Peyer's patch (tissue), 4 donors: ENCODE measurements around the gene SULT1C3. TPM values are rescaled to one million over a fixed set of nuclear protein-coding genes. Genes with fewer than 3 reads are reported as not detected.
A peak's percentile ranks its signal among the peaks of the same experiment; 100 is the strongest.

Experiments
- DNase-seq, 3 donors: peaks; one replicate each; pipeline ENCODE4 v3.0.0-alpha.2; 2017 to 2019
- H3K27ac ChIP-seq, 4 donors: fragments of 200-600 bp; sonication (generic); one replicate each; pipeline ENCODE4 v1.5.1; 2016 to 2019
- H3K27me3 ChIP-seq, 2 donors: fragments of 200-600 bp; sonication (generic); one replicate each; pipeline ENCODE4 v1.5.1; 2019
- H3K36me3 ChIP-seq, 3 donors: fragments of 200-600 bp; sonication (generic); one replicate each; pipeline ENCODE4 v1.5.1; 2016 to 2019
- H3K4me1 ChIP-seq, 4 donors: fragments of 200-600 bp; sonication (generic); one replicate each; pipeline ENCODE4 v1.5.1; 2016 to 2019
- H3K4me3 ChIP-seq, 4 donors: fragments of 200-600 bp; sonication (generic); 1 replicate in 3 of 4; 2 replicates in 1 of 4; pipeline ENCODE4 v1.5.1; 2016 to 2019; ENCODE audit warnings: mild to moderate bottlenecking in 1 of 4
- H3K9me3 ChIP-seq, 4 donors: fragments of 200-600 bp; sonication (generic); one replicate each; pipeline ENCODE4 v1.5.1; 2016 to 2019; ENCODE audit warnings: mild to moderate bottlenecking in 1 of 4
- POLR2A ChIP-seq, 2 donors: fragments of 450-650 bp; IDR thresholded peaks; one replicate each; pipeline ENCODE4 v1.5.1; 2017; ENCODE audit warnings: antibody characterized with exemption in 2 of 2, mild to moderate bottlenecking in 2 of 2, moderate library complexity in 2 of 2
- total RNA-seq, 4 donors: library from RNA; depleted of rRNA; stranded (reverse); fragments of >200 nt; gene quantifications; one replicate each; pipeline ENCODE4 v1.1.0, GENCODE V29; 2016
- TF ChIP-seq, protein P1 (sequence below), 6 experiments: fragments of 450-650 bp in 4 of 6; fragments of 200-600 bp in 2 of 6; sonication (generic) in 1 of 6; IDR thresholded peaks; one replicate each; pipeline ENCODE4 v1.5.1; 2017 to 2019; ENCODE audit warnings: antibody characterized with exemption in 6 of 6, mild to moderate bottlenecking in 3 of 6, moderate library complexity in 1 of 6

SULT1C3 gene
- total RNA-seq, 4 donors from 2014 or later, result 7.8 to 14.8 (median 14.7) TPM; not detected in 1

DNA sequence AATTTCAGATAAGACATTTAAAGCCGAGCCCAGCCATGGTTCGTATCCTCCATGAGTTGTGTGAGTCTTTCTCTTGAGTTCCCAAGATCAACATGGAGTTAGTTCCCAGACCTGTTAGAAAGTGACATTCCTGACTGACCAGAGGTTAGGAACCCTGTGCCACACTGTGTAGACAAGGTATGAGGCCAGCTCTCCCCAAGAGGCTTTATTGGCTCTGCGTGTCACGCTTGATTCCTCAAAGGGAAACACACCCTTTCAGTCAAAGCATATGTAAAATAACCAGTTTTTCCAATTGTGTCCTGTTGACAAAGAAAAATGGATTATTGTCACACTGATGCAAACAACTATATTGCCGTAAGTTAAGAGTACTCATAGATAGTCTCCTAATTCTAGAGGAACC lies 1.2 kb downstream of the SULT1C3 start:
- H3K36me3 ChIP-seq, result no peaks in the 10 kb centered on the region
- no peak for DNase-seq
- H3K27me3 ChIP-seq, result no peaks in the 10 kb centered on the region
- H3K4me1 ChIP-seq, result no peaks in the 10 kb centered on the region
- TF ChIP-seq, protein P1, sequence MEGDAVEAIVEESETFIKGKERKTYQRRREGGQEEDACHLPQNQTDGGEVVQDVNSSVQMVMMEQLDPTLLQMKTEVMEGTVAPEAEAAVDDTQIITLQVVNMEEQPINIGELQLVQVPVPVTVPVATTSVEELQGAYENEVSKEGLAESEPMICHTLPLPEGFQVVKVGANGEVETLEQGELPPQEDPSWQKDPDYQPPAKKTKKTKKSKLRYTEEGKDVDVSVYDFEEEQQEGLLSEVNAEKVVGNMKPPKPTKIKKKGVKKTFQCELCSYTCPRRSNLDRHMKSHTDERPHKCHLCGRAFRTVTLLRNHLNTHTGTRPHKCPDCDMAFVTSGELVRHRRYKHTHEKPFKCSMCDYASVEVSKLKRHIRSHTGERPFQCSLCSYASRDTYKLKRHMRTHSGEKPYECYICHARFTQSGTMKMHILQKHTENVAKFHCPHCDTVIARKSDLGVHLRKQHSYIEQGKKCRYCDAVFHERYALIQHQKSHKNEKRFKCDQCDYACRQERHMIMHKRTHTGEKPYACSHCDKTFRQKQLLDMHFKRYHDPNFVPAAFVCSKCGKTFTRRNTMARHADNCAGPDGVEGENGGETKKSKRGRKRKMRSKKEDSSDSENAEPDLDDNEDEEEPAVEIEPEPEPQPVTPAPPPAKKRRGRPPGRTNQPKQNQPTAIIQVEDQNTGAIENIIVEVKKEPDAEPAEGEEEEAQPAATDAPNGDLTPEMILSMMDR (IDR thresholded peaks at IDR 0.05), result no peak
- peaks cover 0 to 7% (median 0%) of the 10 kb centered on the region in 4 donors for H3K9me3 ChIP-seq
- H3K4me3 ChIP-seq, result peak overlapping the region in 1 of 4 donors; percentile 35
- H3K27ac ChIP-seq, result peak overlapping the region in 1 of 4 donors; percentile 69

DNA sequence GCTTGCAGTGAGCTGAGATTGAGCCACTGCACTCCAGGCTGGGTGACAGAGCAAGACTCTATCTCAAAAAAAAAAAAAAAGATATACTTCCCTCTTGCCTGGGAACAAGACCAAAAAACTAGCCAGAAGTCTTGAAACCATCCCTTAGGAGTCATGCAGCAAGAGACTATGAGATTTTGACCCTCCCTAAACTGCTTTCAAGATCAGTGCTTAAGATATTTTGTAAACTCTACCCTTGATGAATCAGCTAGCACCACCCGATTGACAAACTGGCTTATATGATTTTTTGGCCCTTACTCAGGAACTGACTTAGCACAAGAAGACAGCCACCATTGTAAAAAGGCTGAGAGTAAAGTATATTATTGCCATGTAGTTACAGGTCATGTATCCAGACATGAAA lies 3.8 kb downstream of the SULT1C3 start:
- H3K4me3 ChIP-seq, result no peak overlapping the region
- no peaks in the 10 kb centered on the region for H3K27me3 ChIP-seq
- no peaks in the 10 kb centered on the region for H3K9me3 ChIP-seq
- TF ChIP-seq POLR2A (IDR thresholded peaks at IDR 0.05), result no peak
- TF ChIP-seq, protein P1 (IDR thresholded peaks at IDR 0.05), result no peak
- H3K36me3 ChIP-seq, result no peaks in the 10 kb centered on the region
- no peak overlapping the region for H3K27ac ChIP-seq
- no peak for DNase-seq
- no peaks in the 10 kb centered on the region for H3K4me1 ChIP-seq

DNA sequence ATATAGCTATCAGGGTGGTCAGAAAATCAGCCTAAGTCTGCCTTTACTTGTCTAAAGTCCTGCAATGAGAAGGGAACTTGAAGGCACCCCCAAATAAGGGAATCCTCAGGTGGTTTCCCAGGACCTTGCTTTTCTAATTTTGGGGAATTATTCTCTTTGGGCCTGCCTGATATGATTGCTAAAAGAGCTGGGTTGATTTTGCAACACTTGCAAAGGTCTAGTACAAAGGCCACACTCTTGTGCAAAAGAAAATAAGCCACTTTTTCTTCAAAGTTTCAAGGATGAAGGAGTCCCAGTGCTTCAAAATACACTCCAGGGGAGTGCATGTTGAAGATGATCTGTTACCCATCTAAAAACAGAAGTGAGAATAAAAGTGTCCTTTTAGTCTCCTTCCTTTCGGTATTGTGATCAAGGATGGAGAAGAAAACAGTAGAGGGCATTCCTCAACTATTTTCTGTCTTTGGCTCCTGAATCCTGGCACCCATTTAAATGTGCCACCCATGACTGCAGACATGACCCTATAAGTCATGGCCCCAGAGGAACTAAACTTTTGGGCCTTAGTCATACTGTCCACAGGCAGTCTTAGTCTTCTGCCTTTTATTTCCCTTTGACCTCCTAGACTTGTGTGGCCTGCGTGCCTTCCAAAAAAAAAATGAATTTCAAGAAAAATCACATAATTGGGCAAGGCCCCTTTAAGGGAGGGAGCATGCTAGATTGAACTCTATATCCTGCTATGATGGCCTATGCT lies 5.1 kb downstream of the SULT1C3 start:
- no peaks in the 10 kb centered on the region for H3K4me1 ChIP-seq
- H3K4me3 ChIP-seq, result no peak overlapping the region
- H3K27ac ChIP-seq, result no peak overlapping the region
- no peaks in the 10 kb centered on the region for H3K27me3 ChIP-seq
- no peaks in the 10 kb centered on the region for H3K9me3 ChIP-seq
- DNase-seq, result no peak
- no peaks in the 10 kb centered on the region for H3K36me3 ChIP-seq
- no peak for TF ChIP-seq POLR2A (IDR thresholded peaks at IDR 0.05)
- TF ChIP-seq, protein P1 (IDR thresholded peaks at IDR 0.05), result no peak

DNA sequence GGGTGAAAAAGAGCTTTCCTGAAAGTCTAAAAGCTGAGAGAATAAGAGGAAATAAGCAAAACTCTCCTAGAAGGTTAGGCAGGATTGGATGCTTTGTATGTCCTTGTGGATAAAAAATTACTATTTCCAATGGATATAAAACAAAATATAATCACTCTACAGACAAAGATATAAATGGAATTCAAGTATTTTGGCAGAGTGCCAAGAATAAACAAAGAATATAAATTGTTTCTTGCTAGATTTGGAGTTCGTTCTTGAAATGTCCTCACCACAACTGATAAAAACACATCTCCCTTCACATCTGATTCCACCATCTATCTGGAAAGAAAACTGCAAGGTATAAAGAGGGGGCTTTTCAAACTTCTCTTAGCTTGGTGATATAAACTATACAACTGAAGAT lies 13.3 kb downstream of the SULT1C3 start:
- TF ChIP-seq, protein P1 (IDR thresholded peaks at IDR 0.05), result no peak
- no peak for TF ChIP-seq POLR2A (IDR thresholded peaks at IDR 0.05)
- H3K27ac ChIP-seq, result no peak overlapping the region
- DNase-seq, result no peak
- no peaks in the 10 kb centered on the region for H3K27me3 ChIP-seq
- no peaks in the 10 kb centered on the region for H3K9me3 ChIP-seq
- H3K4me1 ChIP-seq, result no peaks in the 10 kb centered on the region
- no peaks in the 10 kb centered on the region for H3K36me3 ChIP-seq
- no peak overlapping the region for H3K4me3 ChIP-seq

DNA sequence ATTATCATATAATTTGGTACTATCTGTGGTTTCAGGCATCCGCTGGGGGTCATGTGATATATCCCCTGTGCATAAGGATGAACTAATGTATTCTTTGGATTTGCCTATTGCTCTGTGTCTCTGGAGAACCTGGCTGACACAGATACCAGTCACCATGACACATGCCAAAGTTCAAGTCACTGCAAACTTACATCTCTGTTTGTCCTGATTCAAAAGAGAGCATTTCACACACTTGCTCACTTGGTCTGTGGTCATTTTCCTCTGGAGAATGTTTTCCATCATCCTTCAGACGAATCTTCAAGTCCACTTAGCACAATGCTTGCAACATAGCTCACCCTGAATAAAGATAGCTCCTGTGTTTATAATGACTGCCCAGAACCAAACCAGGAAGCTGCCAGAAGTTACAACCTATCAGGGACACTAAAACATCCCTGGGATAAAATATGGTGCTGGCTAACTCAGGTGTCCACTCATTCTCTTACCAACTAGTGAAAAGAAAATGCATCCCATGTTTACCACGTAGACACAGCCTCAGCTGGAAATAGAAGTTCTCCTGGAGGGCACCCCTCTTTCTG lies 18.1 kb downstream of the SULT1C3 start:
- H3K27ac ChIP-seq, result no peak overlapping the region
- H3K4me1 ChIP-seq, result no peaks in the 10 kb centered on the region
- H3K36me3 ChIP-seq, result no peaks in the 10 kb centered on the region
- no peaks in the 10 kb centered on the region for H3K9me3 ChIP-seq
- H3K4me3 ChIP-seq, result no peak overlapping the region
- no peaks in the 10 kb centered on the region for H3K27me3 ChIP-seq
- TF ChIP-seq, protein P1 (IDR thresholded peaks at IDR 0.05), result no peak
- no peak for TF ChIP-seq POLR2A (IDR thresholded peaks at IDR 0.05)
- DNase-seq, result no peak
